ENCODE data around the gene ZMYM3.

Gene ZMYM3

GRCh38 chrX:71214152-71214551 lies 39.8 kb downstream of the ZMYM3 start:
- DNase-seq (ENCODE audit: low read depth): no peak

GRCh38 chrX:71212536-71212935 lies 41.4 kb downstream of the ZMYM3 start:
- DNase-seq (ENCODE audit: low read depth): no peak

- no peak for DNase-seq (ENCODE audit: low read depth)
Observed at GRCh38 chrX:71210816-71211215, 43.1 kb downstream of the ZMYM3 start.

- DNase-seq (ENCODE audit: low read depth): no peak
Observed at GRCh38 chrX:71199252-71200008, 54.5 kb downstream of the ZMYM3 start.

- no peak for DNase-seq (ENCODE audit: low read depth)
Observed at GRCh38 chrX:71198066-71198465, 55.9 kb downstream of the ZMYM3 start.

GRCh38 chrX:71195964-71196649 lies 57.8 kb downstream of the ZMYM3 start:
- peak; percentile 10 for DNase-seq (ENCODE audit: low read depth)

- no peak for DNase-seq (ENCODE audit: low read depth)
Observed at GRCh38 chrX:71191248-71191647, 62.7 kb downstream of the ZMYM3 start.

Data from ELR (cell line).